ENCODE measurements around the gene GRM8. TPM values are rescaled to one million over a fixed set of nuclear protein-coding genes. Genes with fewer than 3 reads are reported as not detected.

GRM8 gene
- total RNA-seq, 1 experiment from 2014 or later, result 1.8 TPM

- H3K27me3 Mint-ChIP-seq (ENCODE audit: low read depth), result no peaks in the 10 kb centered on the region
- no peaks in the 10 kb centered on the region for H3K9me3 Mint-ChIP-seq
- no peaks in the 10 kb centered on the region for H3K79me1 ChIP-seq (ENCODE audit: insufficient read depth, low read depth, low read length, poor library complexity, severe bottlenecking)
- no peaks in the 10 kb centered on the region; the same call in 1 of the 2 replicates for H3K4me1 ChIP-seq (ENCODE audit: insufficient read depth, low read length)
- no peak overlapping the region for H2AK5ac ChIP-seq (ENCODE audit: insufficient read length, low read length)
- no peaks in the 10 kb centered on the region for H3K27me3 ChIP-seq (ENCODE audit: insufficient read depth, low read length)
- H3K4me3 Mint-ChIP-seq, result no peak overlapping the region
- no peak overlapping the region for H3K18ac ChIP-seq (ENCODE audit: insufficient read length, low read depth, low read length)
- no peaks in the 10 kb centered on the region for H4K20me1 ChIP-seq (ENCODE audit: control insufficient read depth, insufficient read depth, insufficient read length)
- H3K4me2 ChIP-seq (ENCODE audit: insufficient read depth, insufficient read length, low read length), result no peak overlapping the region
- H3K36me3 Mint-ChIP-seq (ENCODE audit: insufficient read depth in 1 of 3, low read depth in 3 of 3), result no peaks in the 10 kb centered on the region
- H3K56ac ChIP-seq (ENCODE audit: insufficient read length, low read depth, low read length), result no peak overlapping the region
- no peak overlapping the region for H2BK12ac ChIP-seq (ENCODE audit: insufficient read length, low read depth, low read length)
- no peak overlapping the region for H3K23ac ChIP-seq (ENCODE audit: insufficient read length, low read depth, low read length)
- H2AFZ ChIP-seq (ENCODE audit: low read length), result no peak overlapping the region
- no peaks in the 10 kb centered on the region for H3K79me2 ChIP-seq (ENCODE audit: insufficient read depth, low read length)
- H4K5ac ChIP-seq (ENCODE audit: insufficient read length, low read depth, low read length), result no peak overlapping the region
- no peak overlapping the region for H2BK120ac ChIP-seq (ENCODE audit: low read depth, low read length, poor library complexity, severe bottlenecking)
- H2BK15ac ChIP-seq (ENCODE audit: low read depth, low read length), result no peak overlapping the region
- no CpG with 5 or more reads among the region's 2 CpGs for WGBS (ENCODE audit: extremely low coverage, insufficient read length, low lambda C conversion rate)
- no peak overlapping the region for H2BK5ac ChIP-seq (ENCODE audit: insufficient read length, low read length)
- no peak overlapping the region for H3K27ac ChIP-seq (ENCODE audit: insufficient read length, low read depth, low read length)
- H3K4ac ChIP-seq (ENCODE audit: low read depth, low read length), result no peak overlapping the region
- no peak overlapping the region for H2BK20ac ChIP-seq (ENCODE audit: low read depth, low read length, poor library complexity, severe bottlenecking)
- H4K8ac ChIP-seq (replicated peaks; ENCODE audit: insufficient read length, low read depth, low read length), result no peak overlapping the region
- no peak overlapping the region for H3K27ac Mint-ChIP-seq
- no peak overlapping the region for H4K91ac ChIP-seq (ENCODE audit: insufficient read length, low read depth, low read length)
- no peak overlapping the region for H3K14ac ChIP-seq (ENCODE audit: insufficient read depth, low read length)
- peaks cover 19 to 22% of the 10 kb centered on the region in 2 experiments for H3K4me1 Mint-ChIP-seq
- no peak for DNase-seq
- H3K9me3 ChIP-seq (ENCODE audit: control insufficient read depth, low read depth, low read length), result no peaks in the 10 kb centered on the region
- no peaks in the 10 kb centered on the region for H3K23me2 ChIP-seq (ENCODE audit: insufficient read length, low read depth, low read length, poor library complexity, severe bottlenecking)
- H3K9ac ChIP-seq (ENCODE audit: extremely low read depth, insufficient read length, low read length), result no peak overlapping the region
- TF ChIP-seq CTCF (conservative IDR thresholded peaks at IDR 0.05), result peak; percentile 79
- no peak overlapping the region for H3T11ph ChIP-seq (ENCODE audit: low read length)
Observed at GRCh38 chr7:126856691-126857291, 395.9 kb downstream of the GRM8 start.

Measured in H9 (cell line).